MCF 10A (cell line): ENCODE measurements around the gene INHBC. TPM values are rescaled to one million over a fixed set of nuclear protein-coding genes. Genes with fewer than 3 reads are reported as not detected.
A peak's percentile ranks its signal among the peaks of the same experiment; 100 is the strongest.

Source experiments
- Bru-seq: library from RNA; stranded (reverse); fragments of 400-500 nt; gene quantifications from one replicate; lab custom pipeline; 2021; lab: Mats Ljungman, UMichigan
- BruChase-seq, 2 experiments: library from RNA; stranded (reverse); fragments of 400-500 nt; gene quantifications; one replicate each; lab custom pipeline; 2021; lab: Mats Ljungman, UMichigan
- BruUV-seq: library from RNA; stranded (reverse); fragments of 400-500 nt; replicated peaks from 2 replicates; lab custom pipeline; 2021; lab: Mats Ljungman, UMichigan
- CTCF ChIA-PET: fragments of 300-600 bp; sonication (Branson Sonifier 250); formaldehyde crosslinking; extraction: SDS; loops from one replicate; lab custom pipeline; 2021; ENCODE audit warnings: antibody characterized with exemption, inconsistent platforms; lab: Yijun Ruan, JAX
- POLR2A ChIA-PET: fragments of 300-600, 350-650 bp; sonication (Branson Sonifier 250); formaldehyde crosslinking; extraction: SDS; loops from one replicate; lab custom pipeline; 2020; ENCODE audit warnings: antibody characterized with exemption, inconsistent platforms; lab: Yijun Ruan, JAX
- DNase-seq: peaks from one replicate; pipeline ENCODE4 v3.0.0-alpha.2; 2018; ENCODE audit not compliant: unreplicated experiment
- H3K27ac Mint-ChIP-seq: one replicate; pipeline ENCODE4 v1.8.0; 2022; ENCODE audit warnings: mild to moderate bottlenecking, low read depth, mixed read lengths; ENCODE audit not compliant: unreplicated experiment
- H3K27me3 Mint-ChIP-seq: one replicate; pipeline ENCODE4 v1.8.0; 2022; ENCODE audit warnings: mixed read lengths; ENCODE audit not compliant: insufficient read depth, unreplicated experiment
- H3K36me3 Mint-ChIP-seq: one replicate; pipeline ENCODE4 v1.8.0; 2022; ENCODE audit warnings: mild to moderate bottlenecking, moderate library complexity, mixed read lengths; ENCODE audit not compliant: insufficient read depth, unreplicated experiment
- H3K4me1 Mint-ChIP-seq: one replicate; pipeline ENCODE4 v1.8.0; 2022; ENCODE audit warnings: mixed read lengths; ENCODE audit not compliant: insufficient read depth, unreplicated experiment
- H3K4me3 Mint-ChIP-seq: one replicate; pipeline ENCODE4 v1.8.0; 2022; ENCODE audit warnings: mild to moderate bottlenecking, moderate library complexity, mixed read lengths; ENCODE audit not compliant: unreplicated experiment
- H3K9me3 Mint-ChIP-seq: one replicate; pipeline ENCODE4 v1.8.0; 2022; ENCODE audit warnings: mixed read lengths; ENCODE audit not compliant: unreplicated experiment
- CTCF ChIP-seq: fragments of 200-600 bp; IDR thresholded peaks from one replicate; pipeline ENCODE4 v1.8.0; 2022; ENCODE audit warnings: antibody characterized with exemption, mild to moderate bottlenecking; ENCODE audit not compliant: unreplicated experiment
- intact Hi-C: fragments of 100-400 bp; cut with micrococcal nuclease; formaldehyde crosslinking; loops from 2 replicates; pipeline ENCODE4 v1.14.1; 2022
- long read RNA-seq: library from polyadenylated mRNA; stranded (forward); transcript quantifications from one replicate; pipeline ENCODE4 v2.0.0, GENCODE V29; 2022
- total RNA-seq: library from RNA; stranded (reverse); gene quantifications from 2 replicates; pipeline ENCODE4 v1.2.3, GENCODE V29; 2022

INHBC gene
- total RNA-seq (not detected in 2 replicates), Bru-seq, nascent RNA (percentile 26 among the genes with signal in this experiment), BruChase-seq, experiment 1, labeled RNA remaining after a 6-hour chase (percentile 19 among the genes with signal in this experiment), BruChase-seq, experiment 2, labeled RNA remaining after a 2-hour chase (percentile 22 among the genes with signal in this experiment)
- long read RNA-seq, result 0 reads

GRCh38 chr12:57434517-57435223 is at the start of gene INHBC:
INHBC (plus strand) TSS chr12:57434784; CDS start chr12:57434887, 103 bp downstream.
- no peak within 1 kb of the TSS for H3K4me3 Mint-ChIP-seq
- DNase-seq, result no peak
- ChIA-PET POLR2A (interaction anchor here (1.2 kb wide), 1 partner anchor 722 kb away, joined by 3 read pairs; no protein-coding TSS in a partner anchor), CTCF (interaction anchor here (0.6 to 3.0 kb wide), 5 partner anchors 18 to 221 kb away, joined by 3 to 18 read pairs (median 3); no protein-coding TSS in a partner anchor)
- H3K27me3 Mint-ChIP-seq, result no peaks in the 10 kb centered on the region
- no TSS peak for BruUV-seq
- peaks cover 6% of the 10 kb centered on the region for H3K36me3 Mint-ChIP-seq
- no peak within 1 kb of the TSS for H3K27ac Mint-ChIP-seq
- no peaks in the 10 kb centered on the region for H3K9me3 Mint-ChIP-seq
- intact Hi-C loops, result no loop called here
- no peak for TF ChIP-seq CTCF
- H3K4me1 Mint-ChIP-seq, result no peaks in the 10 kb centered on the region

DNA sequence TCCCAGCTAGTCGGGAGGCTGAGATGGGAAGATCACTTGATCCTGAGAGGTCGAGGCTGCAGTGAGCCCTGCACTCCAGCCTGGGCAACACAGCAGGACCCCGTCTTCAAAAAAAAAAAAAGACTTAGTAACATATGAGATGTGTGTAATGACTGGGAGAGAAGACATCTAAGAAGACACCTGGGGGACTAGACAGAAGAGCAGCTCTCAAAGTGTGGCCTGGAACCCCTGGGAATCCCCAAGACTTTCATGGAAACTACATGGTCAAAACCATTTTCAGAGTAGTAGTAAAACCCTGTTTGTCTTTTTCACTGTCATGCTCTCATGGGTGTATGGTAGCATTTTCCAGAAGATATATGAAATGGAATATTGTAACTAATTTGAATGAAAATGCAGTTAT is 49.0 kb upstream of the INHBC start:
- Mint-ChIP-seq H3K27ac (no peak overlapping the region), H3K27me3 (no peaks in the 10 kb centered on the region), H3K9me3 (no peaks in the 10 kb centered on the region), H3K4me1 (peaks cover 15% of the 10 kb centered on the region), H3K4me3 (no peak overlapping the region), H3K36me3 (peaks cover 13% of the 10 kb centered on the region)
- DNase-seq, result no peak
- ChIA-PET POLR2A (no interaction called here), CTCF (interaction anchor here (0.6 kb wide), 1 partner anchor 9 kb away, joined by 3 read pairs; no protein-coding TSS in a partner anchor)
- BruUV-seq, result no TSS peak
- intact Hi-C loops, result no loop called here
- no peak for TF ChIP-seq CTCF

DNA sequence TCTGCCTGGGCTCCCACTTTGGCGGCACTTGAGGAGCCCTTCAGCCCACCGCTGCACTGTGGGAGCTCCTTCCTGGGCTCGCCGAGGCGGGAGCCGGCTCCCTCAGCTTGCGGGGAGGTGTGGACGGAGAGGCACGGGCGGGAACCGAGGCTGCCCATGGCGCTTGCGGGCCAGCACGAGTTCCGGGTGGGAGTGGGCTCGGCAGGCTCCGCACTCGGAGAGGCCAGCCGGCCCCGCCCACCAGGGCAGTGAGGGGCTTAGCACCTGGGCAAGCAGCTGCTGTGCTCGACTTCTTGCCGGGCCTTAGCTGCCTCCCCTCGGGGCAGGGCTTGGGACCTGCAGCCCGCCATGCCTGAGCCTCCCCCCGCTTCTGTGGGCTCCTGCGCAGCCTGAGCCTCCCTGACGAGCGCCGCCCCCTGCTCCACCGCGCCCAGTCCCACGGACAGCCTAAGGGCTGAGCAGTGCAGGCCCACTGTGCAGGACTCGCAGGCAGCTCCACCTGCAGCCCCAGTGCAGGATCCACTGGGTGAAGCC is 48.3 kb upstream of the INHBC start:
- H3K27me3 Mint-ChIP-seq, result no peaks in the 10 kb centered on the region
- no peak for DNase-seq
- POLR2A ChIA-PET, result no interaction called here
- no peak overlapping the region for H3K4me3 Mint-ChIP-seq
- peaks cover 15% of the 10 kb centered on the region for H3K4me1 Mint-ChIP-seq
- no peak overlapping the region for H3K27ac Mint-ChIP-seq
- CTCF ChIA-PET, result no interaction called here
- no TSS peak for BruUV-seq
- intact Hi-C loops, result no loop called here
- H3K36me3 Mint-ChIP-seq, result peaks cover 6% of the 10 kb centered on the region
- H3K9me3 Mint-ChIP-seq, result no peaks in the 10 kb centered on the region
- no peak for TF ChIP-seq CTCF

GRCh38 chr12:57388425-57388824 is 46.2 kb upstream of the INHBC start:
- no peak overlapping the region for H3K27ac Mint-ChIP-seq
- H3K4me1 Mint-ChIP-seq, result peaks cover 15% of the 10 kb centered on the region
- TF ChIP-seq CTCF, result no peak
- intact Hi-C loops, result no loop called here
- peaks cover 10% of the 10 kb centered on the region for H3K36me3 Mint-ChIP-seq
- no peak for DNase-seq
- H3K27me3 Mint-ChIP-seq, result no peaks in the 10 kb centered on the region
- H3K4me3 Mint-ChIP-seq, result no peak overlapping the region
- no peaks in the 10 kb centered on the region for H3K9me3 Mint-ChIP-seq
- CTCF ChIA-PET, result interaction anchor here (0.6 to 1.1 kb wide), 4 partner anchors 19 to 628 kb away, joined by 3 to 4 read pairs (median 3); no protein-coding TSS in a partner anchor
- POLR2A ChIA-PET, result interaction anchor here (0.7 to 2.0 kb wide), 3 partner anchors 9 to 63 kb away, joined by 3 to 6 read pairs (median 4); no protein-coding TSS in a partner anchor
- BruUV-seq, result no TSS peak
